Breast epithelium (tissue), 4 donors: Measurements from ENCODE around the gene SYNE1. TPM values are rescaled to one million over a fixed set of nuclear protein-coding genes. Genes with fewer than 3 reads are reported as not detected.
"Not testable (repeated sequence)": the region's sequence is repeated elsewhere in the genome, so short reads cannot be mapped to it uniquely, and the experiment has no call there.

Source experiments
- DNase-seq, 2 donors: peaks; one replicate each; pipeline ENCODE4 v3.0.0-alpha.2; 2019; ENCODE audit warnings: low spot score in 2 of 2
- H3K27ac ChIP-seq, 2 donors: fragments of 200-600 bp; sonication (generic) in 1 of 2; one replicate each; pipeline ENCODE4 v1.5.1; 2016 to 2019; ENCODE audit warnings: mild to moderate bottlenecking in 1 of 2
- H3K27me3 ChIP-seq, 2 donors: fragments of 200-600 bp; sonication (generic) in 1 of 2; one replicate each; pipeline versions ENCODE4 v1.5.1 to v1.6.0; 2017 to 2019; ENCODE audit warnings: control low read depth in 1 of 2, mild to moderate bottlenecking in 1 of 2
- H3K36me3 ChIP-seq: fragments of 200-600 bp; one replicate; pipeline ENCODE4 v1.5.1; 2019
- H3K4me1 ChIP-seq, 2 donors: fragments of 200-600 bp; sonication (generic); one replicate each; pipeline ENCODE4 v1.5.1; 2016 to 2019; ENCODE audit warnings: control low read depth in 1 of 2
- H3K4me3 ChIP-seq, 3 donors: fragments of 200-600 bp; sonication (generic); 1 replicate in 2 of 3; 2 replicates in 1 of 3; pipeline ENCODE4 v1.5.1; 2016 to 2019; ENCODE audit warnings: mild to moderate bottlenecking in 3 of 3, moderate library complexity in 2 of 3
- H3K9me3 ChIP-seq, 2 donors: fragments of 200-600 bp; sonication (generic) in 1 of 2; one replicate each; pipeline ENCODE4 v1.5.1; 2016 to 2019; ENCODE audit warnings: control low read depth in 1 of 2
- POLR2A ChIP-seq: fragments of 450-650 bp; IDR thresholded peaks from one replicate; pipeline ENCODE4 v1.6.1; 2016; ENCODE audit warnings: antibody characterized with exemption, mild to moderate bottlenecking, moderate library complexity
- POLR2AphosphoS5 ChIP-seq, 3 donors: sonication (generic); formaldehyde crosslinking; IDR thresholded peaks; one replicate each; pipeline ENCODE4 v1.6.1; 2017; ENCODE audit warnings: antibody characterized with exemption in 3 of 3
- intact Hi-C: fragments of 100-400 bp; cut with DNase I; formaldehyde crosslinking; loops from one replicate; pipeline ENCODE4 v1.15.1; 2023; ENCODE audit warnings: low total_unique reads
- total RNA-seq, 3 donors: library from RNA; depleted of rRNA; stranded (reverse); fragments of >200 nt; gene quantifications; one replicate each; pipeline ENCODE4 v1.1.0, GENCODE V29; 2016
- TF ChIP-seq, protein P1 (sequence below), 3 donors: fragments of 450-650 bp; IDR thresholded peaks; one replicate each; pipeline ENCODE4 v1.5.1; 2016 to 2017; ENCODE audit warnings: antibody characterized with exemption in 3 of 3, mild to moderate bottlenecking in 3 of 3, moderate library complexity in 3 of 3

SYNE1 gene
- total RNA-seq, 3 donors from 2014 or later, result 80.9 to 106 (median 95.7) TPM

DNA sequence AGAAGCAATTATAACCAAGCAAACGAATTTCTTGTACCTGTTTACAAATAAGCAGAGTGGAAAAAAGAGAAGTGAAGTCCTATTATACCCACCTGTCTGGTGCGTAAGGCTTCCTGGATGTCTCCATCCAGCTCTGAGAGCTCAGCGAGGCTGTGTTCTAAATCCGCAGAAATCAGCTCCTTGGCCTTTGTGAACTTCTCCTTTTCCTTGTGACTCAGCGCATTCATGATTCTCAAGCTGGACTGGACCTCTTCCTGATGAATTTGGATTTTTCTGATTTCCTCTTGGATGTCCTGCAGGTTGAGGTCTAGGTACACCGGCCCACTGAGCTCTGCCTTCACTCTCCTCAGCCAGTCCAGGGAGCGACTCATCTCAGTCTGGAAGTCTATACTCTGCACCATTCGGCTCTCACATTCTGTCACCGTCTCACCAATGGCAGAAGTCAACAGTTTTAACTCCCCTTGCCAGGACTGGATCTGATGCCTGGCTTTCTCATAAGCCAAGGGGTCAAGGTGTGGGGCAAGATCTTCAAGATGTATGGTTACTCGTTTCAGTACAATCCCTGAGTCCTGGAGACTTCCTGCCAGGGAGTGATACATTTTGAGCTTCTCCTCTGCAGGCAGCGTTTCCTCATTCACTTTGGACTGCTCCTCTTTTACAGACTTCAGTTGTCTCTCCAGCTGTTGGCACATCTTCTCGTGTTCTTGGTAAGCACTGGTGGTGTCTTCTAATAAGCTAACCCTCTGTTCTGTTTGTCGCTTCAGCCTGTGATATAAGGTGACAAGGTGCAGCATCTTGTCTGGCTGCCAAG, 307.3 kb downstream of the SYNE1 start:
- Histone ChIP-seq H3K9me3 (no peaks in the 10 kb centered on the region), H3K4me3 (no peak overlapping the region), H3K36me3 (no peaks in the 10 kb centered on the region), H3K27me3 (no peaks in the 10 kb centered on the region), H3K4me1 (no peaks in the 10 kb centered on the region), H3K27ac (no peak overlapping the region)
- no peak for DNase-seq
- TF ChIP-seq POLR2AphosphoS5 (IDR thresholded peaks at IDR 0.05), result no peak
- intact Hi-C loops, result no loop called here

DNA sequence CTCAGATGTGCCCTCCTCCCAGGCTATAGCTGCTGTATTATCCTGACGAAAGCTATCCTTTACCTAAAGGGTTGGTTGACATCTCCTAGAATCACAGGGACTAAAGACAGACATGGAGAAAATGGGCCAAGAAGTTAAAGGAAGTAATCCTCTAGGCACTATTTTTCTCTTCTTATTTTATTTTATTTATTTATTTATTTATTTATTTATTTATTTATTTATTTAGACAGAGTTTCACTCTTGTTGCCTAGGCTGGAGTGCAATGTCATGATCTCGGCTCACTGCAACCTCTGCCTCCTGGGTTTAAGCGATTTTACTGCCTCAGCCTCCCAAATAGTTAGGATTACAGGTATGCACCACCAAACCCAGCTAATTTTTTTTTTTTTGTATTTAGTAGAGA, 309.0 kb downstream of the SYNE1 start:
- DNase-seq, H3K4me1 ChIP-seq, H3K36me3 ChIP-seq, intact Hi-C loops, H3K27me3 ChIP-seq, H3K9me3 ChIP-seq, H3K4me3 ChIP-seq, H3K27ac ChIP-seq: not testable (repeated sequence)

DNA sequence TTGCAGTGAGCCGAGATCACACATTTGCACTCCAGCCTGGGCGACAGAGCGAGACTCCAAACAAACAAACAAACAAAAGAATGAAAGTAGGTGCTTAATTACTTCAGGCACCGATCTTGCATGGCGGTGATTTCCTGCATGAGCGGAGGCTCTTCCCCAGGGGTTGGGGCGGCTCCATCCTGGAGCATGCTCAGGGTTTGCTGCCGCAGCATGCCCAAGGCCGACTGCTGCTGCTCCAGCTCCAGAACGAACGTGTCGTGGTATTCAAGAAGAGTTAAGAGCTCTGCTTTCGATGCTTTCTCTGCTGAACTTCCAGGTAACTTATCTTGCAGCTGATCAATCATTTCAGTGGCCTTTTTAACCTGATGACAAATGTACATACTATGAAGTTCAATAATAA, 313.8 kb downstream of the SYNE1 start:
- no peak for DNase-seq
- Histone ChIP-seq H3K27ac (no peak overlapping the region), H3K4me3 (no peak overlapping the region), H3K27me3 (no peaks in the 10 kb centered on the region), H3K4me1 (no peaks in the 10 kb centered on the region), H3K9me3 (no peaks in the 10 kb centered on the region), H3K36me3 (no peaks in the 10 kb centered on the region)
- TF ChIP-seq, protein P1, sequence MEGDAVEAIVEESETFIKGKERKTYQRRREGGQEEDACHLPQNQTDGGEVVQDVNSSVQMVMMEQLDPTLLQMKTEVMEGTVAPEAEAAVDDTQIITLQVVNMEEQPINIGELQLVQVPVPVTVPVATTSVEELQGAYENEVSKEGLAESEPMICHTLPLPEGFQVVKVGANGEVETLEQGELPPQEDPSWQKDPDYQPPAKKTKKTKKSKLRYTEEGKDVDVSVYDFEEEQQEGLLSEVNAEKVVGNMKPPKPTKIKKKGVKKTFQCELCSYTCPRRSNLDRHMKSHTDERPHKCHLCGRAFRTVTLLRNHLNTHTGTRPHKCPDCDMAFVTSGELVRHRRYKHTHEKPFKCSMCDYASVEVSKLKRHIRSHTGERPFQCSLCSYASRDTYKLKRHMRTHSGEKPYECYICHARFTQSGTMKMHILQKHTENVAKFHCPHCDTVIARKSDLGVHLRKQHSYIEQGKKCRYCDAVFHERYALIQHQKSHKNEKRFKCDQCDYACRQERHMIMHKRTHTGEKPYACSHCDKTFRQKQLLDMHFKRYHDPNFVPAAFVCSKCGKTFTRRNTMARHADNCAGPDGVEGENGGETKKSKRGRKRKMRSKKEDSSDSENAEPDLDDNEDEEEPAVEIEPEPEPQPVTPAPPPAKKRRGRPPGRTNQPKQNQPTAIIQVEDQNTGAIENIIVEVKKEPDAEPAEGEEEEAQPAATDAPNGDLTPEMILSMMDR (IDR thresholded peaks at IDR 0.05), result no peak
- no peak for TF ChIP-seq POLR2AphosphoS5 (IDR thresholded peaks at IDR 0.05)
- TF ChIP-seq POLR2A, result no peak
- intact Hi-C loops, result no loop called here

DNA sequence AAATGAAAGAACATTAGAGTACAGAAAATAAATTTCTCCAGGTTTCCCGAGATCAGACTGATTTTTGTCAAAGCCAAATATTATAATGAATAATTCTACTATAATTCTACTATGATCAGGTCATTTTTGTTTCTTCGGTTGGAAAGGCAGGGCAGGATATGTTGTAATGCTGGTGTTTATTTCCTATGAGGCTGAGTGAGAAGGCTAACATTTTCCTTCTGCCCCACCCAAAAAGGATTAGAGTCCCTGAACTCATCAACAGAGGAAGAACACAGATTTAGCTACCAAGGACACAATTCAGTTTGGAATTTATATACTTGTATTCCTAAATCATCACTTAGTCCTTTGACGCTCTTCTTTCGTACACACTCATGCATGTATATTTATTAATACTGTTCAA, 318.9 kb downstream of the SYNE1 start:
- no peaks in the 10 kb centered on the region for H3K36me3 ChIP-seq
- no peak for DNase-seq
- intact Hi-C loops, result no loop called here
- TF ChIP-seq POLR2A (no peak), POLR2AphosphoS5 (IDR thresholded peaks at IDR 0.05) (no peak)
- TF ChIP-seq, protein P1 (IDR thresholded peaks at IDR 0.05), result no peak
- H3K9me3 ChIP-seq, result no peaks in the 10 kb centered on the region
- no peaks in the 10 kb centered on the region for H3K27me3 ChIP-seq
- H3K4me3 ChIP-seq, result no peak overlapping the region
- H3K27ac ChIP-seq, result no peak overlapping the region
- no peaks in the 10 kb centered on the region for H3K4me1 ChIP-seq

DNA sequence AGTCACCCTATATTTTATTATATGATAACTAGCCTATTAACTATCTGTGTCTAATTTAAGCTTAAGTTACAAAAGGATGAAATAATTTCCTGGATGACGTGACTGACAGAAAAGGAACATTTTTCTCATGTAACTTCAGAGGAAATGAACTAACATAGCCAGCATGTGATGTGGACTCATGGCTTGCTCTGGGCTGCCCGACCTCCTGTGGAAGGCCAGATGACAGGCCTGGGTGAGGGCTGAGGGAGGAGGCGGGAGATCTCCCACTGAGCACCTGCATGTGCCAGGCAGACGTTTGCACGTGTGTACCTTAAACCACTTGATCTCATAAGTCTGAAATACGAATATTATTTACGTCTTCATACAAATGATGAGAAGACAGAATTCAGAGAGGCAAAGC, 321.1 kb downstream of the SYNE1 start:
- Histone ChIP-seq H3K4me1 (no peaks in the 10 kb centered on the region), H3K27me3 (no peaks in the 10 kb centered on the region), H3K9me3 (no peaks in the 10 kb centered on the region), H3K27ac (no peak overlapping the region), H3K36me3 (no peaks in the 10 kb centered on the region), H3K4me3 (no peak overlapping the region)
- DNase-seq, result no peak
- intact Hi-C loops, result no loop called here
- TF ChIP-seq POLR2A, result no peak
- TF ChIP-seq, protein P1 (IDR thresholded peaks at IDR 0.05), result no peak
- TF ChIP-seq POLR2AphosphoS5 (IDR thresholded peaks at IDR 0.05), result peak in 1 of 3 donors; percentile 59

DNA sequence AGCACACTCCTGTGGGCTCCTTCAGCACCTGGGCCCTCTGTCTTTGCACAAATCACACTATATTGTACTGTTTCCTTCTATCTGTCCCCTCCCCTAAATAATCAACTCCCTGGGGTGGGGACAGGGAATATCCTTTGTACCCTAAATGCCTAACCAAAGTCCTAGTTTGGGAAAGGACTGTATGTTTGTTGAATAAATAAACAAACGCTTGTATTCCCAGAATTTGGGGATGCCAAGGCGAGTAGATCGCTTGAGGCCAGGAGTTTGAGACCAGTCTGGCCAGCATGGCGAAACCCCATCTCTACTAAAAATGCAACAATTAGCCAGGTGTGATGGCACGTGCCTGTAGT, 322.7 kb downstream of the SYNE1 start:
- Histone ChIP-seq H3K4me3 (no peak overlapping the region), H3K36me3 (no peaks in the 10 kb centered on the region), H3K27me3 (no peaks in the 10 kb centered on the region), H3K27ac (no peak overlapping the region), H3K4me1 (no peaks in the 10 kb centered on the region), H3K9me3 (no peaks in the 10 kb centered on the region)
- DNase-seq, result no peak
- TF ChIP-seq, protein P1 (IDR thresholded peaks at IDR 0.05), result no peak
- TF ChIP-seq POLR2AphosphoS5 (IDR thresholded peaks at IDR 0.05), result no peak
- TF ChIP-seq POLR2A, result no peak
- intact Hi-C loops, result no loop called here
